Measurements from ENCODE around the gene HIPK2.

Gene HIPK2

GRCh38 chr7:139711991-139712743, 65.6 kb downstream of the HIPK2 start:
- DNase-seq = no peak

DNA sequence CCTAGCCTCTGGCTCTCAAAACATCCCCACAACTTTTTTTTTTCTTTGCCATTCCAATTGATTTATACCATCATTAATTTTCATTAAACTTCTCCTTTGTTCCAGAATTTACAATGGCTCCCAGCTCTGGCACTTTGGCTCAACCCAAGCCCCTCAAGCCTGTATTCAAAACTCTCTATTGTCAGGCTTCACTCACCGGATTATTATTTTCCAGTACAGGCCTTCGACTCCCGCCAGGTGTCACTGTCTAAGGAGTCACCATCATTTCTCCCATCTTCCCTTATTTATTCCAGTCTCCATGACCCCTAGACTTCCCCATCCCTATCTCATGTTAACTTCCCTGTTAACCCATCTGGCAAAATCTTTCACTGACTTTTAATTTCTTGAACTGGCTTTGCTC, 67.8 kb downstream of the HIPK2 start:
- DNase-seq = no peak

DNA sequence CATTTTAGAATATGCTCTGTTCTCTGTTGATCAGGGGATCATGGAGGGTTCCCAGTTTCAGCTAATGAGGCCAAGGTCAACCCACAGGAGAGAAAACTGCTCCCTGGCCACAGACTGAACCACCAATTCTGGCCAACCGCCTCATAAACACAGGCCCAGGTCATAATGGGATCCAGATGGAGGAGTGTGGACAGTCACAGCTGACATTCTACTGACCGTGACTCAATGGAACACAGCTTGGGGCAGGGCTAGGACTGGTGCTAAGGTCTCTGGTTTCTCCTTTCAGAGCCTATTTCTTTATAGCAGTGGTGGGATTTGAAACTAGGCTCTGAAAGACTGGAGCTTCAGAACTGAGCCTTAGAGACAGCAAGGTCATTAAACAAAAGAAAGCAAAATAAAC, 68.3 kb downstream of the HIPK2 start:
- no peak for DNase-seq

GRCh38 chr7:139708541-139708940, 69.3 kb downstream of the HIPK2 start:
- no peak for DNase-seq

GRCh38 chr7:139706837-139707236, 71.0 kb downstream of the HIPK2 start:
- DNase-seq = no peak

DNA sequence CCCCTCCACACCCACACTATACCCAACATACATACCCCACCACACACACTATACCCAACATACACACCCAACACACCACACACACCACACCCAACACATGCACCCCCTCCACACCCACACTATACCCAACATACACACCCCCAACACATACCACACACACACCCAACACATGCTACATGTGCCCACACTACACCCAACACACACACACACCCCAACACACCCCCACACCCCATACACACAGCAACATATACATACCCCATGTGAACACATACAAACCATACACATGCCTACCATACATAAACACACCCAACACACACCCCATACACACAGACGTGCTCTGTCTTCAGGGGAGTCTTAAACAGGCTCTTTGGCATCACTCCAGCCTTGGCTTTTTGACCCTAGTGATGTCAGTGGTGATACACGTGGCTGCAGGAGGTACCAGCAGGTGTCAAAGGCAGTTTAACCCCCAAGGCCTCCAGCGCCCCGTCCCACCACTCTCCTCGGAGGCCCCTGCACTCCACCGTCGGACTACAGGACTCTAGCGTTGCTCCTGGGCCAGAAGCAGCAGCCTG, 73.4 kb downstream of the HIPK2 start:
- no peak for DNase-seq

GRCh38 chr7:139703487-139704307, 74.1 kb downstream of the HIPK2 start:
- DNase-seq = no peak

DNA sequence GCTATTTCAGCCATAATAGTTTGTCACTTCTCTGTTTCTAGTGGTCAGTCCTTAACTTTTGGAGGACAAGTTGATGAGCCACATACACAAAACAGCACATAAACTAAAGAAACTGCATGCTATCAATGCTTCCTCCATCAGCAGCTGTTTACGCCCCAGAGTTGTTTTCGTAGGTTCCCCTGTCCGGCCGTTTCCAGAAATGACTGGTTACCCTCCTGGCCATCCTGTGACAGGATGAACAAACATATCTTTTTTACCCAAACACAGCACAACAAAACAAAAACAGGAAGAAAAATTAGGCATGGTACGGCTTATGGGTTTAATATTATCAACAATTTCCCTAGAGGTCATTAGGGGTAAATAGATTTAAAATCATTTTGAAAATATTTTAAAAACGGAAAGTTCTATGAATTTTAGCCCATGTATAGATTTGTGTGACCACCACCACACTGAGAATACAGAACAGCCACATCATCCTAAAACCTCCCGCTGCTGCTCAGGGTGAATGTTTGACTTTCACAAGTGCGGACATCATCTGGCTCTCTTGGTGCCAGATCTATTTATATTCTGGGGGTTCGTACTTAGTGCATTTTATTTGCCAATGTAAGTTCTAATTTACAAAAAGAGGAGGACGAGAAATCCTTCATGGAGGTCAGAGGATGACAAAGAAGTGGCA, 74.8 kb downstream of the HIPK2 start:
- no peak for DNase-seq

DNA sequence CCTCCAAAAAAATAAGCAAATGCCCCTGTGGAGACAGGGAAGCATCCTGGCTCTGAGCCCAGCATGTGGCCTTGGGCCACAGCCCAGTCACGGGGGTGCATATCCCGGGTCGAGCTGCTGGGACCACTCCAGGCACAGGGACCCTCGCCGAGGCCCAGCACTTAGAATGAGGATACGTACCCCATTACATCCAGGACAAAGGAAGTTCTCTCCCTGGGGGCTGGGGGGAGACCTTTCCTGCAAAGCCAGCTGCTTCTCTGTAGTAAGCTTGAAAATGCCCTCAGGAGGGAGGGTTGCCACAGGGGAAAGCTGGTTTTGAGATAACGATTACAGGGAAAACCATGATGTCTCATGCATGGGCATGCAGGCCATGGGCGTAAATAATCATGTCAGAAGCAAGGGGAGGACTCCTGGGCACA, 75.5 kb downstream of the HIPK2 start:
- no peak for DNase-seq

- DNase-seq = no peak
Measured at GRCh38 chr7:139701908-139702307, 75.9 kb downstream of the HIPK2 start.

DNA sequence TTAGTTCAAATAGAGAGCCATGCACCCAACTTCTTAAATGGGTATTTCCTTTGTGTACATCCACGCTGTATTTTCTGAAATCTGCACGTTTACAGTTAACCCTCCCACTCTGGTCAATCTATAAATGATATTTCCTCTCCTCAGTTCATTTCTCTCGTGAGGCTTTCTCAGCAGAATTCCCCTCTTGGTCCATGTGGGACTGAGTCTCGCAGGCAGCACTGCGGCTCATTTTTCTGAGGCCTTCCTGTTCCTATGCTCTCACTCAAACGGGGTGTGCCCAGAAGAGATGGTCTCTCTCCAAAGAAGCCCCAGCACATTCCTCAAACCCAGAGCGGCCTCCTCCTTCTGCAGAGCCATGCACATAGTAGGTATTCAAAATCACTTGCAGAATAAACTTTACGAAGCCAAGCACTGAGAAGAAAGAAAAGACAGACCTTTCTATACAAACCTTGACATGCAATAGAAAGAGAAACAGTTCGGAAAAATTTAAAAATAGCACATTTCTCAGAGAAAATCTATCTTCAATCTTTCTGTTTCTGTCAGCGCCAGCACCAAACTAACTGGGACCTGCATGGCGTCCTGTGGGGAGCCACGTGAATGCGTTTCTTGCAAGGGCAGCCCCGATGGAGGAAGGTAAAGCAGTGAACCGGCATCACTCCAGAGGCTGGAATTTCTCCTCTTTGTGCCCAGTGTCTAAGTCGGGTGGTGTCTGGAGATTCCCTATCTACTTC, 77.1 kb downstream of the HIPK2 start:
- no peak for DNase-seq

DNA sequence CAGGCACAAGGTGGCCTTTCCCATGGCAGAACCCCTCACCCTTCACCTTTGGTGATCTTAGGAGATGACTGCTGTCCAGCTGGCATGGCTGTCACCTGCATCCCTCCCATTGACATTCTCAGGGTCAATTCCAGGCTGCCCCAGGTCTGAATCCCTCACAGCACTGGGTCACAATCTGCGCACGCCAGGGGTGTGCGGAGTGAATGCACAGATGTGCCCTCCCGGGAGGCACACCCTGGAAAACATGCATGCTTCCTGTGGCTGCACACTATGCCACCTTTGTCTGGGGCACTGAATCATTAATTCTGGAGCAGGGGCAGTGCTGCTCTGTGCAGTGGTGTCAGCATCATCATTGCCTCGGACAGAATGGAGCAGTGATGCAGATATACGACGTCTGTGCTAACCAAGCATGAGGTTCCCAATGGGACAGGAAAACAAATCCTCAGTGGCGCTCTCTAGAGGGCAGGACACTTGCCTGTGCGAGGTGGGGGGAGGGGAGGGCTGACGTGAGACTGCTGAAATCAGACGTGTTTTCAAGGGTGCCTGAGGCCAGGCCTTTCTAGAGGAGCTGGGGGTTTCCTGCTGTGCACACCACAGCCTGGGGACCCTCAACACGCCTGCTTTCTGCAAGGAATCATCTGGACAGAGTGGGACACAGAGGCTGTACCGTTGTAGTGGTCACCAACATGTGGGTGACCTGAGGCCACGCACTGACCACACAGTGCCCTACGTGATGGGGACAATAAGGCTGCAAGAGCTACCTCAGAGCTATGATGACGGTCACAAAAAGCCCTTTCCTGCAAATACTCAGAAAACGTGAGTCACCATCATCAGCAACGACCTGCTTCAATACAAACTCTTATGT, 77.9 kb downstream of the HIPK2 start:
- no peak for DNase-seq

GRCh38 chr7:139698844-139699243, 79.0 kb downstream of the HIPK2 start:
- no peak for DNase-seq

DNA sequence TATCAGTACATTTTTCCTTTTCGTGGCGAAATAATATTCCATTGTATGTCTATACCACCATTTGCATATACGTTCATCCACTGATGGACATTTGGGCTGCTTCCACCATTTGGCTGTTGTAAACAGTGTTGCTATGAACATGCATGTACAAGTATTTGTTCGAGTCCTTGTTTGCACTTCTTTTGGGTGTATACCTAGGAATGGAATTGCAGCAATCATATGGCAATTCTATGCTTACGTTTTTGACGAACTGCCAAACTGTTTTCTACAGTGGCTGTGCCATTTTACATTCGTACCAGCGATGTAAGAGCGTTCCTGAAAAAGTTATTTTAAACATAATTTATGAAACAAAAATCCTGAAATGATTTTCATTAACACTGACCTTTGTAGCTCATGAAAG, 79.5 kb downstream of the HIPK2 start:
- no peak for DNase-seq

DNA sequence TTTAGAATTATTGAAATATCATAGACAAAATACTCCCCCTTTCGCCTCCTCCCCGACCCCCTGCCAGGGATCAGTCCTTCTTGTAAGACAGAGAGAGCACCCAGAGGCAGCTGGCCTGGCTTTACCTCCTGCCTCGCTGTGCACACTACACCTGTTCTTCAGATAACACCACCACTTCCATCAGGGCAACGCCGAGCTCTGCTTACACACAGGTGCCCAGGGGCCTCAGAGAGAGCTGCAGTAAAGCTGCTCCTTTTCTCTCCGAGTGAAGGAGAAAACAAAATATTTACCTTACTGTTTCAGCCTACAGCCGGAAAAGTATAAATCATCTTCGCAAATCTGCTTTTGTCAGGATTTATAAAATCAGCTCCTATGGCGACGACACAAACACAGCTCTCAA, 80.7 kb downstream of the HIPK2 start:
- DNase-seq = peak; percentile 65

GRCh38 chr7:139696552-139696951, 81.2 kb downstream of the HIPK2 start:
- no peak for DNase-seq

GRCh38 chr7:139695588-139695987, 82.2 kb downstream of the HIPK2 start:
- no peak for DNase-seq

DNA sequence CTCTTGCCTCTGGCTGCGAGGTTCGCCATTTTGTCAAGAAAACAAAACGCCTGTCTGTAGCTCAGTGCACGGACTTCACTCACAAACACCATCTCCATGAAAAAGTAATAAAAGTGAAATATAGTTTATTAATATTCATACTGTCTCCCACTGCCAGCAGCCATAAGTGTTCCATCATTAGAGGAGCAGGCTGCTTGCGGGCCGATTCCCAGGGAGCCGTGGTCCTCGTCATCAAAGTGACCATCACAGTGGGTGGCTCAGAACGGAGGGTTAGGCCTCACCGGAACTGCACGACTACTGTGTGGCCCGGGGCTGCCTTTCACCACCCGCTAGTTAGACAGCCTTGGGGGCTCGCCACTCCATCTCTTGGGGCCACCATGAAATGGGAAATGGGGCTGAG, 82.7 kb downstream of the HIPK2 start:
- no peak for DNase-seq

DNA sequence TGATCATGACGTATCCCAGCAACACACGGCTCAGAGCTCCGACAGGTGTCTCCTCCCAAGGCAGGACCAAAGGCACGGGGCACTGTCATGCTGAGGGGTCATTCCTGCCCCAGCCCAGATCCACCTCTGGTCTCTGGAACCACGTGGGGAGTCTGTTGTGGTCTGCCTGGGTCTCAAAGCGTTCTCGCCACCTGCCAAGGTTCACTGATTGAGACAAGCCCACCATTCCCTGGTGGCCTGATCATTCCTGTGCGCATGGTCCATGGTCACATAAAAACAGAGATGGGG, 83.5 kb downstream of the HIPK2 start:
- no peak for DNase-seq

GRCh38 chr7:139693651-139694388, 84.0 kb downstream of the HIPK2 start:
- no peak for DNase-seq

GRCh38 chr7:139692723-139693122, 85.1 kb downstream of the HIPK2 start:
- no peak for DNase-seq

Data from NCI-H2081 treated with DMSO at 0.1 percent for 48 hours (cell line).